ENCODE measurements around the gene LRP2BP. TPM values are rescaled to one million over a fixed set of nuclear protein-coding genes. Genes with fewer than 3 reads are reported as not detected.

The LRP2BP gene

Small RNA genes lying within 50 kb of the gene (small RNA-seq; reads per million reads assigned to genes)
- not detected for gene RF00019 (ENCODE audit: low read depth)

All from mesenchymal stem cell (in vitro differentiated cells and primary cell).